NCI-H774 (cell line): ENCODE measurements around the gene CTRB2.
"Not testable (repeated sequence)": the region's sequence is repeated elsewhere in the genome, so short reads cannot be mapped to it uniquely, and the experiment has no call there.

Experiments used
- DNase-seq: peaks from one replicate; lab custom pipeline; 2025; lab: John Stamatoyannopoulos, UW

Gene CTRB2

DNA sequence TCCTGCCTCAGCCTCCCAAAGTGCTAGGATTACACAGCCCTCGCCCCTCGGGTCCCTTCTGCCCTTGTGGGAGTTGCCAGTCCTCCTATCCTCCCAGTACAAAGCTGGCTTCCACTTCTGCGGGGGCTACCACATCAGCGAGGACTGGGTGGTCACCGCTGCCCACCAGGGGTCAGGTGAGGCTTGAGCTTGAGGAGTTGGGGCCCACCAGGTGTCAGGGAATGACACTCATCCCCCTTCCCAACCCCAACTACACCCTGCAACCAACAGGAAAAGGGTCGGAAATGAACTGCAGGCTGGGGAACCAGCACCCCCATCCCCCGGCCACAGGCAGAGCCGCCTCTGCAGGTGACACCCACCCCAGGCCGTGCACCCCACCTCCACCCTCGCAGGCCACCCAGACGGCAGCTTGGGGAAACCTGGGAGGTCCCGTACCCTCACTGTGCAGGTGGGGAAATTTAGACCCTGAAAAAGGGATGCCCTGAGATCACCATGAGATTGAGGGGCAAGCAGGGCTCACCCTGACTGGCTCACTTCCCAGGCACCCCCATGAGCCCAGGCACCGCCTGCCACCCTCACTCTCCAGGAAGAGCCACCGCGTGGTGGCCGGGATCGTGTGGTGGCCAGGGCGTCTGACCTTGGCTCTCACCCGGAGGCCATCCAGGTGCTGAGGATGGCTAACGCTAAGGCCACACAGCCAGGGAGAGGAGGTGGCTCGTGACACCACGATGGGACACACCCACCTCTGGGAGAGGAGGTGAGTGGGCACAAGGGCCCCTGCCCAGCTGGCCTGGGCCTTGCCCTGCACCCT lies 19.8 kb upstream of the CTRB2 start:
- DNase-seq = no peak

DNA sequence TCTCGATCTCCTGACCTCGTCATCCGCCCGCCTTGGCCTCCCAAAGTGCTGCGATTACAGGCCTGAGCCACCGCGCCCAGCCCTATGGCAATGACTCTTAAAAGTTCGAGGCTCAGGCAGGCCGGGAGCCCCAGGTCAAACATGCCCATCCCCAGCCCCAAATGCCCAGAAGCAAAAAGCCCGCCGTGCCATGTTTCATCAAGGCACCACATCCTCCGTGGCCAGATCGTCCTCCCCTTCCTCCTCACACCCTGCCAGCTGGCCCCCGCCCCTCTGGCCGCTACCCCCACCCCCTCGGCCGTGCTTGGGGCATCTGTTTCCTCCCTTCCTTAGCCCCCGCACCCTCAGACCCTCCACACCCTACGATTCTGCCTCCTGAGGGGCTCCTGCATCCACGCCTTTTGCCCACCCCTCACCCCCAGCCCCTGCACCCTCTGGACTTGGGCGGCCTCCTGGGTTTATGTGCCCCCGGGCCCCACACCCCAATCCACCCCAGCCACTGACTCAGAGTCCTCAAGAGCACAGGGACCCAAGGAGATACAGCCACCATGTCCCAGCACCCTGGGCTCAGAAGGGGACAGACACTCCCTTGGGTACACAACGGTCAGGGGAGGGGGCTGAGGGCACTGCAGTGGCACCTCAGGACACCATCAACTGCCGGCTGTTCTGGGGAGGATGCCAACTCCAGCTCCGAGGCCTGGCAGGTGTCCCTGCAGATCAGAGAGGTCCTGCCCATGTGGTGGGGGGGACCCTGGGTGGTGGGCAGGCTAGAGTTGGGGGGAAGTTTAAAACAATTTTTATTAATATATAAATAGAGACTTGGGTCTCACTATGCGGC lies 18.9 kb upstream of the CTRB2 start:
- DNase-seq = no peak

DNA sequence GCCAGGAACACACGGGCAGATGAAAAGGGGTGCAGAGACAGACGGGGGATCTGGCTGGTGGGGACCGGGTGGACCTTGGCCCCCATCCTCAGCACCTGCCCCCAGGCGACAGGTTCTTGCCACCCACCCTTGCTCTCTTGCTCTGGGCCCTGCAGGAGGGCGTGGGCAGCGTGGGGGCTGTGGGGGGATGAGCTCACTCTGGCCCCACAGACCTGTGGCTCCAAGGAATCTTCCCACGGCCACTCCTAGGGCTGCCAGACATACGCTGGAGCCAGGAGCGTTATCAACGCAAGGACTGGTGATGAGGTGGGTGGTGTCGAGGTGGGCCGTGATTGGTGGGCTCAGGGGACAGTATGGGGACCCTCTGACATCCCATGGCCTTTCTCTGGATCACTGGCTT lies 18.1 kb upstream of the CTRB2 start:
- no peak for DNase-seq

DNA sequence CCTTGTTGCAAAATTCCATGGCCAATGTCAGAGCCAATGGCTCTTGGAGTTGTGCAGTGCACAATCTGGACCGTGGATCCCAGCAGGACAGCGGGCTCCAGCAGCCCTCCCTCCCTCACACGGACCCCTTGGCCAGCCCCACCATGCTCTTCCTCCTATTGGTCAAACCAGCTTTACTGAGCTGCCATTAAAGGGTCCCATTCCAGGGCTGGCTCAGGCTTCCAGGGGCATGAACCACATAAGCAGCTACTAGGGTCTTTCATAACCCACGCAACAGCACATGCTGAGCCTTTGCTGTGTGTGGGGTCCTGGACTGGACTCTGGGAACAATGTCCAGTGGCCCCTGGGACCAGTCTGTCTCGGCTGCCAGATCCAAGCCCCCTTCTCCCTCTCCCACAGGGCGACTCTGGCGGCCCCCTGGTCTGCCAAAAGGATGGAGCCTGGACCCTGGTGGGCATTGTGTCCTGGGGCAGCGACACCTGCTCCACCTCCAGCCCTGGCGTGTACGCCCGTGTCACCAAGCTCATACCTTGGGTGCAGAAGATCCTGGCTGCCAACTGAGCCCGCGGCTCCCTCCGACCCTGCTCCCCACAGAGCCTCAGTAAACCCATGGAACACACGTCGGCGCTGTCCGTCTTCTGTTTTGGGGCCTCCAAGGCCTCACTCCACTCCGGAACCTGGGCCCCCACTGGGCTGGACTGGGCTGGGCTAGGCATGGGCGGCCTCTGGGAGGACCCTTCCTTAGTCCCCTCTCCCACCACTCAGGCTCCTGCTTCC lies 17.5 kb upstream of the CTRB2 start:
- no peak for DNase-seq

DNA sequence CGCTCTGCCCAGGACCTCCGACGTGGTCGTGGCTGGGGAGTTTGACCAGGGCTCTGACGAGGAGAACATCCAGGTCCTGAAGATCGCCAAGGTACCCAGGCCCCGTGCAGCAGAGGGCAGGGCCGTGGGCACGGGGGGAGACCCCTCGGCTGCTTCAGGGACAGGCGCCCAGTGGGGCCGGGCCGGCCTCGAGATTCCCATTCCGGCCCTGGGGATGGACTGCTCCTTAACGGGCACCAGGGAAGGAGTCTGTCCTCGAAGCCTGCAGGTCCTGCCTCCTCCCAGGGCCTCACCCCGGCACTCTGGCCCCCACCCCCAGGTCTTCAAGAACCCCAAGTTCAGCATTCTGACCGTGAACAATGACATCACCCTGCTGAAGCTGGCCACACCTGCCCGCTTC lies 16.2 kb upstream of the CTRB2 start:
- DNase-seq = not testable (repeated sequence)

DNA sequence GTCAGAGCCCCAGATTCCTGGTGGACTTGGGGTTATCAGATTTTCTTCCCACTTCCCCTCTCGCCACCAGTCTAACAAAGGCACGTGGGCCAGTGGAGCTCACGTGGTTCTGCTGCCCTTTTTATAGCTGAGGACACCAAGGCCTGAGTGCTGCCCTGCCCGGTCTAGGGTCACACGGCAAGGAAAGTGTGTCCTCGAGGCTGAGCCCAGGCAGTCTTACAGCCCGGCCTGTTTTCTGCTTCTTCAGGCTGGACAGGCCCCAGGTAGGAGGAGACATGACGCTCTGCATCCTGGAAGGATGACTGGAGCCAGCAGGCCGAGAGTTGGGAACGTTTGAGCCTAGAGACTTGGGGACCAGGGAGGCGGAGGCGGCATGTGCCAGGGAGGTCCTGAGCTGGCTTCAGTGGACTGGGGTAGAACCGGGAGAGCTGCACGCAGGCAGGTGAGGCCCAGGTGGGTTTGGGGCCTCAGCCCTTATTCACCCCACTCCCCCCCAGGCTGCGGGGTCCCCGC lies 15.4 kb upstream of the CTRB2 start:
- DNase-seq = no peak

DNA sequence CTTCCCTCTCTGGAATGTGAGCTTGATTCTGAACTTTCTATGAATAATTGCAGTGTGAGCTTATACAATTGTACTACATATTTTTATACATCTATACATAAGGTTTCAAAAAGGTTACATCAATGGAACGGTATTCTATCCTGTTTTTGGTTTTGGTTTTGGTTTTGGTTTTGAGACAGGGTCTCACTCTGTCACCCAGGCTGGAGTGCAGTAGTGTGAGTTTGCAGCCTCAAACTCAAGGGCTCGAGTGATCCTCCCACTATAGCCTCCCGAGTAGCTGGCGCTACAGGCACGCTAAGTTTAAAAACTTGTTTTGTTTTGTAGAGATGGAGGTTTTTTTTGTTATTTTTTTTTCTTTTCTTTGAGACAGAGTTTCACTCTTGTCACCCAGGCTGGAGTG lies 12.9 kb upstream of the CTRB2 start:
- DNase-seq = no peak

DNA sequence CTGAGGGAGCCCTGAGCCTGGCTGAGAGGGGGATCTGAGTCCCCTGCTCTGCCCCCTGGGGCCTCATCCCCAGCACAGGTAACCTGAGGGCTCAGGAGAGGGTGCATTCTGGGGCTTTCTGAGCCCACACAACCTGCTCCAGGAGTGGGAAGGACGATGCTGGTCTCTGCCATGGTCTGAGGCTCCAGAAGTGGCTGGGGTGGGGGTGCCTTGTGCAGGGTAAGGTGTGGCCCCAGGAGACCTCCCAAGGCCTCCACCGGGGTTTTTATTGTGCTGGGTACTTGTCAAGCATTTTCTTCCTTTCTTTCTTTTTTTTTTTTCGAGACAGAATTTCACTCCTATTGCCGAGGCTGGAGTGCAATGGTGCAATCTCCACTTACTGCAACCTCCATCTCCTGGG lies 12.1 kb upstream of the CTRB2 start:
- no peak for DNase-seq

DNA sequence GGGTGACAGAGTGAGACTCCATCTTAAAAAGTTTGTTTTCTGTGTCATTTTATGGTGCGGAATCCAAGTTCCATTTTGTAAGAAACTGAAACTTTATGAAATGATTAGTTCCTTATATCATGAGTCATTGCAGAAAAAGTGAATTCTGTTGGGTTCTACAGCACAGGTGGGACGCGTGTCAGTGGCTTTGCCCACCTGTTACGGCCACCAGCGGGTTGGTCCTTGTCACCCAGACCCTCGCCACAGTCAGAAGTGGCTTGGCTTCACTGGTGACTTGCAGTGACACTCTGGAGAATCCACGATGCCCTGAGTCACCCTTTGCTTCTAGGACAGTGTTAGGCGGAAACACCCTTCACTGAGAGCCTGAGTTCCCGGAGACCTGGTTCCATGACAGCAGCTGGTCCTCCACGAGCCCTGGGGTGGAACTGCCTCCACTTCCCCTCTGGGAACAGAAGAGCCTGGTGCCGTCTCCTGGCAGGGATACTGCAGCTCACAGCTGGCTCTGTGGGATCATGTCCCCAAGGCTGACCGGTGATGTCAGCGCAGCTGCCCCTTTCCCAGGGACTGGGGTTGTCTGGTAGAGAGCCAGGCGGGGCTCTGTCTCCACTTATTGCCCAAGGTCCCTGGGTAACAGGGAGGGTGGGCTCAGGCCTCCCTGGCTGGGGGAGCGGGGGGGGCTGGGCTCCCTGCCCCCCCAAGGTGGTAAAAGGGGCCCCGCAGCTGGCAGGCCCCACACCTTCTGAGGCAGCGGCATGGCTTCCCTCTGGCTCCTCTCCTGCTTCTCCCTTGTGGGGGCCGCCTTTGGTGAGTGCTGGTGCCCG lies 11.5 kb upstream of the CTRB2 start, which contains the start of gene CTRB1:
Gene CTRB1, plus strand, starts transcription at position 733 of the 821 bp plus-strand sequence. Its CDS starts 20 bp downstream, at position 753.
- DNase-seq = no peak

DNA sequence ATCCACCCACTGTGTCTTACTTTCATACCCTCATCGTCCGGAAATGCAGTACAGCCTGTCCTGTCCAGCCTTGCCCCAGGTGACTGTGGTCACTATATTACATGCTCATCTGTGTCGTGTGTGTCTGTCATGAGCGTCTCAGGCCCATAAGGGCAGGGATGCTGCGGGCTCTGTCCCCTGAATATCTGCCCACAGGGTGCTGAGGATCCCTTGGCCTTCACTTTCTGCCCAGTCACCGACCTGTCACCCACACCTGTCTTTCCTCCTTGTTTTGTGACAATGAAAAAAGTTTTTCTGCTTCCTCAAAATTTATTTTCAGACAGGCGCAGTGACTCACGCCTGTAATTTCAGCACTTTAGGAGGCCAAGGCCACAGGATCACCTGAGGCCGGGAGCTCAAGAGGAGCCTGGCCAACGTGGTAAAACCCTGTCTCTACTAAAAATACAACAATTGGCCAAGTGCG lies 10.5 kb upstream of the CTRB2 start:
- no peak for DNase-seq

DNA sequence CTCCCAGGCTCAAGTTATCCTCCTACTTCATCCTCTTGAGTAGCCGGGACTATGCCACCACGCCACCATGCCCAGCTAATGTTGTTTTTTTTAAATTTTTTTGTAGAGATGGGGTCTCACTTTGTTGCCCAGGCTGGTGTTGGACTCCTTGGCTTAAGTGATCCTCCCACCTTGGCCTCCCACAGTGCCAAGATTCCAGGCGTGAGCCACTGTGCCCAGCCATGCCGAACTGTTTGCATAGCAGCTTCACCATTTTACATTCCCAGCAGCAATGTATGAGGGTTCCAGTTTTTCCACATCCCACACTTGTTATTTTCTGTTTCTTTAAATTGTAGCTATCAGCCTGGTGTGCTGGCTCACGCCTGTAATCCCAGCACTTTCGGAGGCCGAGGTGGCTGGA lies 9.6 kb upstream of the CTRB2 start:
- DNase-seq = no peak

DNA sequence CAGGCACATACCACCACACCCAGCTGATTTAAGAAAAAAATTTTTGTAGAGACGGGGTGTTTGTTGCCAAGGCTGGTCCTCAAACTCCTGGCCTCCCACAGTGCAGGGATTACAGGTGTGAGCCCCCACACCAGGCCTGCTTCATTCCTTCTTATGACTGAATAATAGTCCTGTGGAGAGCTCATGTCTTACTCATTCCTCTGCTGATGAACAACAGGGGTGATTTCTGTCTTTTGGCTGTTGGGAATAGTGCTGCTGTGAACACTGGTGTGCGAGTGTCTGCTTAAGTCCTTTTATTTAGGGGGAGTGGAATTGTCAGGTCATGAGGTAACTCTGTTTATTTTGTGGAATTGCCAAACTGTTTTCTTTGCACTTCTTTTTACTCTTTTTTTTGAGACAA lies 9.2 kb upstream of the CTRB2 start:
- DNase-seq = no peak

DNA sequence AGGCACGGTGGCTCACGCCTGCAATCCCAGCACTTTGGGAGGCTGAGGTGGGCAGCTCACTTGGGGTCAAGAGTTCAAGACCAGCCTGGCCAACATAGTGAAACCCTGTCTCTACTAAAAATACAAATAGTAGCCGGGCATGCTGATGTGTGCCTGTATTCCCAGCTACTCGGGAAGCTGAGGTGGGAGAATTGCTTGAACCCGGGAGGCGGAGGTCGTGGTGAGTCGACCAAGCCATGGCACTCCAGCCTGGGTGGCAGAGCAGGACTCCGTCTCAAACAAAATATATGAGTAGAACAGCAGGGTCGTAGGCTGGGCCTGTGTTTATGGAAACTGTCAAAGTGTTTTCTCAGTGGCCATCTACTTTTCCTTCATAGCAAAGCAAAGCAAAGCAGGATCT lies 4.3 kb upstream of the CTRB2 start:
- DNase-seq = not testable (repeated sequence)

DNA sequence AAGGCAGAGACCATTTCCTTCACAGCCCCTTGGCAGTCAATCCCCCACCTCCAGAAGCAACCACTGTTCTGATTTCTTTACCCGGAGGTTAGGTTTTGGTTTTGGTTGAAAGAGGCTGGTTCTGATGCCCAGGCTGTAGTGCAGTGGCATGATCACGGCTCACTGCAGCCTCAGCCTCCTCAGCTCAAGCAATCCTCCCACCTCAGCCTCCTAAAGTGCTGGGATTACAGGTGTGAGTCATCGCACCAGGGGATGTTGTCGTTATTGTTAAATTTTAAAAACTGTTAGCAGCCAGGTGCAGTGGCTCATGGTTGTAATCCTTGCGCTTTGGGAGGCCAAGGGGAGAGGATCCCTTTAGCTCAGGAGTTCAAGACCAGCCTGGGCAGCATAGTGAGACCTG lies 3.0 kb upstream of the CTRB2 start:
- DNase-seq = no peak

DNA sequence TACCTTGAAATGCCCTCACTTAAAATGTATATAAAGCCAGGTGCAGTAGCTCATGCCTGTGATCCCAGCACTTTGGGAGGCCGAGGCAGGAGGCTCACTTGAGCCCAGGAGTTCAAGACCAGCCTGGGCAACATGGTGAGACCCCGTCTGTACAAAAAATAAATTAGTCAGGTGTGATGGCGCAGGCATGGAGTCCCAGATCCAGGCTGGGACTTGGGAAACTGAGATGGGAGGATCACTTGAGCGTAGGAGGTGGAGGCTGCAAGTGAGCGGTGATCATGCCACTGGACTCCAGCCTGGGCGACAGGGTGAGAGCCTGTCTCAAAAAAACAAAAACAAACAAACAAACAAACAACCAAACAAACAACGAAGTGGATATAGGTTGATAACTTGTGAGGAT lies 2.6 kb upstream of the CTRB2 start:
- not testable (repeated sequence) for DNase-seq

DNA sequence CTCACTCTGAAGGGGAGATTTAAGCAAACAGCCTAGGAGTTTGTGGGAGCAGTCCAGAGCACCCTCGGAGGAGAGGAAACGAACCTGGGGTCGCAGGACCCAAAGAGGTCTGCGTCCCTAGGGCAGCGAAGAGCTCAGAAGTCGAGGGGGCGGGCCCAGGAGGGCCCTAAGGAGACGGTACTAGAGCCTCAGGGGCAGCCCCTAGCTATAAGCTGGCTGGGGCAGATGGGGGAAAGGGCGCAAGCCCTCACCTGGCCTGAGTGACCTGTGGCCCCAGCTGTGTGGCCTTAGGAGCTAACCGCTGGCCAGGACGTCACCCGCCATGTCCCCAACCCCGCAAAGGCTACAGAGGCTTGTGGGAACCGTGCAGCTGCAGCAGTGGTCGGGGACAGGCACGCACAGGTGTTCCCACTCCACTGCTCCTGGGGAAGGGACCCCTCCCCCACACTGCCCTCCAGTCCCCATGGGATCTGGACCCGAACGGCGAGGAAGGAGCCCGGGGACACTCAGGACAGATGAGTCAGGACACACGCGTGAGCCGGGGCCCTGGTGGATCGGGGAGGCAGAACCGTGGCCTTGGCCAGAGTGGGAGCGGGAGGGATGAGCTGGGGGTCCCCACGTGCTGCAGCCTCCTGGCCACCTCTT lies 2.0 kb upstream of the CTRB2 start:
- no peak for DNase-seq

DNA sequence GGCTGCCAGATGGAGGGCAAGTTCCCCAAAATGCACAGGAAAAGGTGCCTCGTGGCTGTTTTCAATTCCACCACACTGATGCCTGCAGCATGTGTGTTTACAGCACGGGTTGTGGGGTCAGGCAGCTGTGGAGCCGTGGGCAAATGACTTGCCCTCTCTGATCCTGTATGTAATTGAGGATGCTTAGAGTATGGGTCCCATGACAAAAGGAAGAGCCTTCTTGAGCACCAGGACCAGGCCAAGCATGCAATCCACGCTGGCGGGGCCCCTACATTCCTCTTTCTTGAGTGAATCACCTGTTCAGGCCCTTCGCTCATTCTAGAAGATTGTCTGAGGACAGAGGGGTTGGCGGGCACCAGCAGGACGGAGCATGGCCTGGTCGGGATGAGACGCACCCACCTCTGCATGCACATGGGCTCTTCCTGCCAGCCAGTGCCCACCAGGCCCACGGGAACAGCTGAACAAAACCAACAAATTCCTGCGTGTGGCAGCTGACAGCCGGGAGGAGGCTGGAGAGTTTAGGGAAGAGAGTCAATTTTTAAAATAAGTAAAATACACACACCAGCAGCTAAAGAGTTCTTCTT lies 1.4 kb upstream of the CTRB2 start:
- DNase-seq = no peak

DNA sequence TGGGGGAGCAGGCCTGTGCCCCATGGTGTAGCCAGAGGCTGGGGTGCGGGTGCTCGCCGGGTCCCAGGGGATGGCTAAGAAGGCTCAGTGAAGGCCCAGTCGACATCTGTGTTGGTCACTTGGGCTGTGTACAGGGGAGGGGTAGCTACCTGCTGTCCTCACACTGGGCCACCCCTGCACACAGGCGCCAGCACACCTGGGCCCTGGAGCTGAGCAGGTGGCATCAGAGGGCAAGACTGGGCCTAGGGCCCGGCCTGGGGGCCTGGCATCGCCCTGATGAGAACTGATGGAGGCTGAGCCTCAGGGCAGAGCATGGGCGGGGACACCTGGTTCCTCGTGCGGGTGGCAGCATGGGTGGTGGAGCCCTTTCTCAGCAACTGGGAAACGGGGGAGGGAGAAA lies 870 bp upstream of the CTRB2 start:
- no peak for DNase-seq

DNA sequence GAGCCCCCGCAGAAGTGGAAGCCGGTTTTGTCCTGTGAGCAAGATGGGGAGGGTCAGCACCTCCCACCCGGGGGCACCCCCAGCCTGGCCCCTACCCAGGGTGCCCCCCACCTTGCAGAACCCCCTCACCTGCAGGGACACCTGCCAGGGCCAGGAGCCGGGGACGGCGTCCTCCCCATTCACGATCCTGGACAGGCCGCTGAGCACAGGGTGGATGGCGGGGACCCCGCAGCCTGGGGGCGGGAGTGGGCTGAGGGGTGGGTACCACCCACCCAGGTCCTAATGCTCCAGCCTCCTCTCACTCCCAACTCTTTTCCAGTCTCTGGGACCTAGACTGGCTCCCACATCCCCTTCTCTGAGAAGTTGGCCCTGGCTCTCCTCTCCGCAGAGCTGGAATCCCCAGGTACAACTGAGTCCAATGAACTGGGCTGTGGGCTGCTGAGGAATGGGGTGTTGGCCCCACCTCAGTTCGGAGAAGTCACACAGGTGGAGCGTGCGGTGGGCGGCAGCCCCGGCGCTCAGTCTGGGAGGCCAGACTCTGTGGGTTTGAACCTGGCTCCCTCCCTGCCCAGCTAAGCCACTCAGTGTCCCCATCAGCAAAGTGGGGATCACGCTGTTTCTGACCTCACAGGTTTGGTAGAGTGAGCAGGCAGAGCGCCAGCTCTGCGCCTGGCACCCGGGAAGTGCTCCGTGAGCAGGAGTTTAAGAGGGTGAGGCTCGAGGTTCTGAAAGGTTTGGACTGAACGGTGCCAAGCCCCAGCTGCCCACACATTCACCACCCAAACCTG lies 806 bp downstream of the CTRB2 start:
- DNase-seq = not testable (repeated sequence)

DNA sequence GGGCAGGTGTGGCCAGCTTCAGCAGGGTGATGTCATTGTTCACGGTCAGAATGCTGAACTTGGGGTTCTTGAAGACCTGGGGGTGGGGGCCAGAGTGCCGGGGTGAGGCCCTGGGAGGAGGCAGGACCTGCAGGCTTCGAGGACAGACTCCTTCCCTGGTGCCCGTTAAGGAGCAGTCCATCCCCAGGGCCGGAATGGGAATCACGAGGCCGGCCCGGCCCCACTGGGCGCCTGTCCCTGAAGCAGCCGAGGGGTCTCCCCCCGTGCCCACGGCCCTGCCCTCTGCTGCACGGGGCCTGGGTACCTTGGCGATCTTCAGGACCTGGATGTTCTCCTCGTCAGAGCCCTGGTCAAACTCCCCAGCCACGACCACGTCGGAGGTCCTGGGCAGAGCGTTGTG lies 1.5 kb downstream of the CTRB2 start:
- DNase-seq = not testable (repeated sequence)
